Kidney glomerular epithelial cell (primary cell): ENCODE measurements around the gene PKHD1.

Experiments used
- DNase-seq: peaks from one replicate; lab custom pipeline; 2025; lab: John Stamatoyannopoulos, UW

The PKHD1 gene

GRCh38 chr6:51618563-51618962 is 468.9 kb downstream of the PKHD1 start:
- no peak for DNase-seq

- DNase-seq: no peak
These were observed 469.7 kb downstream of the PKHD1 start for GRCh38 chr6:51617751-51618150.

DNA sequence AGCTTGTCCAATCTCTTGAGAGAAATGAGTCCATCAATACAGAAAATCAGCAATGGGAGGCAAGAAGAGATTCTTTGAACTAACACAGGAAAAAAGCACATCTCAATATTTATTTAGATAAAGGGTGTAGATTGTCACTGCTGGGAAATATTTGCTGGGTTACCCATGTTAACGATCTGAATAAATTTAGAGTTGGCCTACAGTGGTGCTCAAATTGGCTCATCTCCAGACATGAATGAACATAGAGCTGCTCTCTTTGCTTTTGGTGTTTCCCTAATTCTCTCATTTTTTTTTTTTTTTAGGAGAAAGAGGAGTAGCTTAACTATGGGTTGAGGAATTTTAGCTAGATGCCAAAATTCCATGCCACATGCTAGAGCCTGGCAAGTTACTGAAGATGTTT is 471.2 kb downstream of the PKHD1 start:
- no peak for DNase-seq

DNA sequence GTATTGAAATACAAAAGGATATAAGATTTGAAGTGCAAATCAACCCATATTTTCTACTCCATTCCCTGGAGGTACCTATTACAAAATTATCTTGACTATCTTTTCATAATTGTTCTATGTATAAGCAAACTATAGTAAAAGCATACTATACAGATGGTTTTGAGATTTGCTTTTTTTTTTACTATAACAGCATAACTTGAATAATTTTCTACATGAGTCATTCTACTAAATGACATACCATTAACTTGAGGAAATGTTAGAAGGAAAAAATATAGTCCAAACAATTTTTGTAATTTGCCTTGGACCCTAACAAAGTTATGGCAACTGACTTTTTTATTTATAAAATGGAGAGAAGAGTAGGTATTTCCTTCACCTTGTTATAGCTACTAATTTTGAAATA is 472.7 kb downstream of the PKHD1 start:
- DNase-seq: no peak

DNA sequence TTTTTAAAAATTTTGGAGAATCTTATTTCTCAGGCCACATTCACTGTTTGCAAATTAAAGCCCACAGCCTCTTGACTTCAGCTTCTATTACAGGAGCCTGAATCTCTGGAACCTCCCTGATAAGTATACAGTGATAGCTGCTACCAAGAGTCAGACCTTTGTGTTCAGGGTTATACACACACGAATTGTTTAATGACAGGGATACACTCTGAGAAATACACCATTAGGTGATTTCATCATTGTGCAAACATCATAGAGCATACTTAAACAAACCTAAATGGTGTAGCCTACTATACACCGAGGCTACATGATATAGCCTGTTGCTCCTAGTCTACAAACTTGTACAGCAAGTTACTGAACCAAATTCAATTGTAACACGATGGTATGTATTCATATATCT is 473.9 kb downstream of the PKHD1 start:
- DNase-seq: no peak

DNA sequence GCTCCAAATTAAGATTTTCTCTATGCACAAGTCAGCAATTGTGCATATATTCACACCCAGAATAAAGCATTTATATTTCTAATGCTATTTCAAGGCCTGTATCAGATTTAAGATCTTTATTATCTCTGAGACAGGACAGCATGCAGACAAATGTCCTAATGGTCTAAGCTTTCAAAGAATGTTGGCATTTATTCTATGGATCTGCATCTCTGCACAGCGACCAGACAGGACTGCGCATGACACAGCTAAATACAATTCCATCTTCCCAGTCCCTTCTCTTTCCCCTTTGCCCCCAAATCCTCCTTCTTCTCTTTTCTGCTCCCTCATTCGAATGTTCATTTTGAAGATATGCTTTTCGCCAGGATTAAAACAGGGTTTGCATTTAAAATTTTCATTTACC is 478.5 kb downstream of the PKHD1 start:
- DNase-seq: no peak

DNA sequence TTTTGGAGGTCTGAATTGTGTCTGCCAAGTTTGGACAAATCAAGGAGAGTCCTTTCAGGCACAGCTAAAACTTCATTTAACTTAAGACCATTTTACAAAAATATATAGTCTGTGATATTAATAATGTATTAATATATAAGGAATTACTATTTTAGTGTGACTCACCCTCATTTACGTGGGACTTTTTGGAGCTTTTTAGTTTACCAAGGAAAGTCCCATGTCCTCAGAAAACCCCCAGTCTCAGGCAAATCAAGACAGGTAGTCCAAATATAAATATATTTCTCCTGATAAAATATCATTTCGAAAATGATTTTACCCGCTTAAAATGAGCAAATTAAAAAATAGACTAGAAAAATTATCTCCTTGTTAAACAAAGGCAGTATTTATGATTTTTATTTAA is 479.0 kb downstream of the PKHD1 start:
- no peak for DNase-seq

DNA sequence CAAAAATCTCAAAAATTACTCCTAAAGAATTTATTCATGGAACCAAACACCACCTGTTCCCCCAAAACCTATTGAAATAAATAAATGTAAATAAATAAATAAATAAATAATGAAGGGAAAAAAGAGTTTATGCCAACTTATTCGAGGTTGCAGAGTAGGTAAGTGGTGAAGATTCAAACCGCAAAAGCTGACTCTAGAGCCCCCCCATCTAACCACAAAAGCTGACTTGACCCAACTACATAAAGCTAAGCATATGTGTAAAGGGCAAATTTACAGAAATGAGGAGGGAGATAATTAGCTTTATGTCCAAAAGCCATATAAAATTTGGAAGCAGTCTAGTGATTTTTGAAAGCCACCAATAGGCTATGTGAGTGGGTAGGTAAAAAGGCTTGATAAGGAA is 486.9 kb downstream of the PKHD1 start:
- no peak for DNase-seq

GRCh38 chr6:51598171-51598570 is 489.2 kb downstream of the PKHD1 start:
- no peak for DNase-seq

- DNase-seq: no peak
These were observed 492.4 kb downstream of the PKHD1 start for GRCh38 chr6:51594981-51595380.

DNA sequence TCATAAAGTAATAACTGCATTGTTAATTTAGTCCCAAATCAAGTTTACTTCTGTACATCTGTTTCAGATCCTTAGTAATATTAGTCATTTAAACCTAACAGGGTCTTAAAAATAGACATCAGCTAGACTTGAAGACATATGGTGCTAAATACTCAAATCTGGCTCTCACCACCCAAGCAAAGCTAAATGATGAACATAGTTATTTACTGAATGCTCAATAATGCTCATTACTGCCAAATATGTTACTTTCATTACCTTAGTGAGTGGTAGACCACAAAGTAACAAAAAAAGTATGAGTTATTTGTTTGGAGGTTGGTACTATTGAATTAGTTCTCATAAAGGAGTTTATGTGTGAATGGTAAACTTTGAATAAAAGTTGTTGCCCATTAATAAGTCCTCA is 502.1 kb downstream of the PKHD1 start:
- DNase-seq: no peak

DNA sequence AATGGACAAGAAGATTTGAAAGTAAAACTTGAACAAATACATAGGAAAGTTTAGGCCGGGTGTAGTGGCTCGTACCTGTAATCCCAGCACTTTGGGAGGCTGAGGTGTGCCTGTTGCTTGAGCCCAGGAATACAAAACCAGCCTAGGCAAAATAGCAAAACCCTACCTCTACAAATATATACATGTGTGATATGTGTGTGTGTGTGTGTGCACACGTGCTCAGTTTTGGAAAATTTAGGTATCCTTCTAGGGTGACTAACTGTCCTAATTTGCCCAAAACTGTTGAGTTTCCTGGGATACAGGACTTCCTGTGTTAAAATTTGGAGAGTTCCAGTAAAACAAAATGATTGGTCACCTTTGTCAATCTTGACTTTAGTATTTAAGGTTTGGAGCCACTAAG is 503.2 kb downstream of the PKHD1 start:
- no peak for DNase-seq

GRCh38 chr6:51578994-51579393 is 508.4 kb downstream of the PKHD1 start:
- DNase-seq: no peak

DNA sequence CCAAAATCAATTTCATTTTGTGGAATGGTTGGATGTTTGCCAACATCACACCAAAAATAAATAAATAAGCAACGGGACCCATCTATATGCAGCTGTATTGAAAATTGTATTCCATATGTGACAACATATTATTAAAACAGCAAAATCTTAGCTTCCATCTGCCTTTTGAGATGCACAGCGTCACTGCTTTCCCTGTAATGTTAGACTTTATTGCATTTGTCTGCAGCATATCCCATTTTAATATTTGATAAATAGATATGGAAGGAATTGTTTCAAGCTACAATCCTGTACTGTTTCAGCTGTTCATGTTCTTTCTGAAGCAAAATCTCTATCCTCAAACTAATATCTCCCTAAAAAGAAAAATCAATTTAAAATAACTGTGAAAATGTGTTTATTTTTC is 509.1 kb downstream of the PKHD1 start:
- no peak for DNase-seq

DNA sequence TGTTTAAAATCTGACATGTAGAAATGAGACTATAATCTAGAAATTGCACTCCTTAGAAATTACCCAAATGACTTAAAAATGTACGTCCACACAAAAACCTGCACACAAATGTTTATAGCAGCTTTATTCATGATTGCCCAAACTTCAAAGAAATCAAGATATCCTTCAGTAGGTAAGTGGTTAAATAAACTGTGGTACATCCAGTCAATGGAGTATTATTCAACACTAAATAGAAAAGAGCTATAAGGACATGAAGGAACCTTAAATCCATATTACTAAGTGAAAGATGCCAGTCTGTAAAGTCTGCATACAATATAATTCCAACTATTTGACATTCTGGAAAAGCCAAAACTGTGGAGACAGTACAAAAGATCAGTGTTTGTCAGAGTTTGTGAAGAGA is 513.4 kb downstream of the PKHD1 start:
- DNase-seq: no peak

GRCh38 chr6:51571168-51571567 is 516.2 kb downstream of the PKHD1 start:
- no peak for DNase-seq

- no peak for DNase-seq
These were observed 517.1 kb downstream of the PKHD1 start for GRCh38 chr6:51570168-51570921.

DNA sequence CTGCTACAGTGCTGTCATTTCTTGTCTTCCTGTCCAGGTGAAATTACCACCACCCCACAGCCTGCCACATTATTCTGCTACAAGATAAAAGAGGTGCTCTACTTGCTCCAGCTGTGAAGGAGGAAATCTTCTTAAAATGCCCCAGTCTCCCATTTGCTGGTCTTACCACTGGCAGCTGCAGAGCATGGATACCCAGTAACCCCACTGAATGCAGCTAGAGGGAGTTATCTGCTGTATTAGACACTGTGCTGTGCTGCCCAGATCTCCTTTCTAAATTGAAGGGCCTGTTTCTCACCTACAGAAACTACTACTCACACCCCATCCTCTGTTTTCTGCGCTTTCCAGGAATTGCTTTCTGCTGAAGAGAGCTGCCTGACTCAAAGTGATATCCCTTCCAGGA is 517.8 kb downstream of the PKHD1 start:
- DNase-seq: no peak

DNA sequence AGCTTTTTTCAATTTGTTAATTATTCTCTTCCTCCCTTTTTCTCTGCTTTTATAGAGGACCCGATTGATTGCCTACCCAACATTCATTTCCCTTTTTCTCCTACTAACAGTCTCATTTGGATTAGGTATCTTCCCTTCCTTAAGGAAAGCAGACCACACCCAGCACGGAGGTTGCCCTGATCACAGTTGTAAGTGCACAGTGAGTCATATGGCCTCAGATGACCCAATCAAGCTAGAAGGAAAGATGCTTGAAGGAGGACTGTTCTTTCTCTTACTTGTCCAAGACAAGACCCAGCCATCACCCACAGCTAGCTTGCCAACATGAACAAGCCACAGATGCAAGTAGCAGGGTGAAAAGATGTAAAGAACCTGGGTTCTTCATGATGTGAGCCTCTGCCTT is 518.6 kb downstream of the PKHD1 start:
- DNase-seq: no peak

GRCh38 chr6:51565472-51565871 is 521.9 kb downstream of the PKHD1 start:
- DNase-seq: no peak
